ENCODE results near the gene AKIRIN1.

- TF ChIP-seq CTCF (conservative IDR thresholded peaks at IDR 0.05; ENCODE audit: low read length) (no peak), EZH2phosphoT487 (IDR thresholded peaks at IDR 0.05; ENCODE audit: borderline replicate concordance) (no peak)
Observed at GRCh38 chr1:39048745-39049370, 57.8 kb downstream of the AKIRIN1 start.
